Femur (tissue), 1 donor: ENCODE data around the gene HS3ST3A1.

Experiments
- DNase-seq: peaks from one replicate; pipeline ENCODE4 v3.0.0-alpha.2; 2017

The HS3ST3A1 gene

DNA sequence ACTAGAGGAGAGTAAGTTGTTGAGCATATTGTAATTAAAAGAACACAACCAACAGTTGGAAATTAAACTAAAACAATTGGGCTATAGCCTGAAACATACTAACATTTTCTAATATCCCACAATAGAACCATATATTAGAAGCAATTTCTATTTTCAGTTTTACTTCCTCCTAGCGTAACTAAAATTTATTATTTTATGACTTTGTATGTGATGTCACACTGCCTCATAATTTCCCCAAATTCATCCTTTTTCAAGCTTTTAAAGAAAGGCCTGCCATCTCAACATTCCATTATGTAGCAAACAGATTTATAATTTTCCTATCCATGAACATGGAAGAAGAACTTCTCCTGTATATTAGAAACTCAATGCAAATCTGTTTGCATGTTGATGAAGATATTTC is 110.2 kb downstream of the HS3ST3A1 start:
- no peak for DNase-seq

DNA sequence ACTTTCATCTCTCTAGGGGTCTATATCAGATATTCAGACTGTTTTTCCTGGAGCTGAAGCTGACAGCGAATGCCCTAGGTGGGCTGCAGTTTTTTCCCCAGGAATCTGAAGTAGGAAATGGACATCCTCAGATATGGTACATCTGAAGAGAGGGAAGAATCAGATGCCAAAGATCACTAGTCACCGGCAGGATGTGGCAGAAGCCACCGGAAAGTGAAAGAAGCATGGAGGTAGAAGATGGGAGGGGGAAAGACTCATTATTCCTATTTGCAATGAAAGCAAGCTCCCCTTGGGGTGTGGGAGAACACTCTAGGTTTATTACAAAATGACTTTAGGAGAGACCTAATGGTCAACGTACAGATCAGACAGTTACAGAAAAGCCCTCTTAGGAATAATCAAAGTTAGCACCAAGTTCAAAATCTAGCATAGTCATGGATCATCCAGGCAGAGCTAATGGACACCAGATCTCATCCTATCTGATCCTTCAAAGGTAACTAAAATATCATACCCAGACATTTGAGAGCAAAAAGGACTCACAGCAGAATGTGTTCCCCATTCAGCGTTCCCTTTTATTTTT is 110.7 kb downstream of the HS3ST3A1 start:
- DNase-seq = no peak

DNA sequence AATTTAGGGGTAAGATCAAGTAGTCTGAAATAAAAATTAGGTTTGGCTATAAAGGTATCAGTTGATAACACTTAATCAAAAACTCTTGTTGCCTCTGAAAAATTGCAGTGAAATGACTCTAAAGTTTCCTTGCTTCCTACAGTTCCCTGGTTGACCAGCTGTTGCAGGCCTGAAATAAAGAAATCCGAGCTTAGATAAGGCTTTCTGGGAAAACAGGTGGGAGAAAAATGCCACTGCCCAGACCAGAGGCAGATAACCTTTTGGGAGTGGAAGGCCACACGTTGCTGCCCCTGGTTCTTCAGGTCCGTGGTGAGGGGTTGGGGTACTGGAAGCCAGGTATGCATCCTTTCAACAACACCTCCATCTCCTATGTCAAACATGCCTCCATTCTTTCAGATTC is 111.3 kb downstream of the HS3ST3A1 start:
- DNase-seq = no peak

DNA sequence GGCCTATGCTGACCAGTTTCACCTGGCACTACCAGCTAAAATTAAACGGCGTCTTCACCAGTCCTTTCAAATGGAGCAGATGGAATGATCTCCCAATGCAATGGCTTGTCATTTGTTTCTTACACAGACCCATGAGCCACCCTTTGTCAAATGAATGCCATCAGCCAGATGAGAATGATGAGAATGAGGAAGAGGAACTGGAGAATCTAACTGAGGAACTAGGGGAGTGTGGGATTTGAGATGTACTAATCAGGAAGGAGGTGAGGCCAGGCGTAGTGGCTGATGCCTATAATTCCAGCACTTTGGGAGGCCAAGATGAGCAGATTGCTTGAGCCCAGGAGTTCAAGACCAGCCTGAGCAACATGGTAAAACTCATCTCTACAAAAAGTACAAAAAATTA is 116.4 kb downstream of the HS3ST3A1 start:
- DNase-seq = no peak

DNA sequence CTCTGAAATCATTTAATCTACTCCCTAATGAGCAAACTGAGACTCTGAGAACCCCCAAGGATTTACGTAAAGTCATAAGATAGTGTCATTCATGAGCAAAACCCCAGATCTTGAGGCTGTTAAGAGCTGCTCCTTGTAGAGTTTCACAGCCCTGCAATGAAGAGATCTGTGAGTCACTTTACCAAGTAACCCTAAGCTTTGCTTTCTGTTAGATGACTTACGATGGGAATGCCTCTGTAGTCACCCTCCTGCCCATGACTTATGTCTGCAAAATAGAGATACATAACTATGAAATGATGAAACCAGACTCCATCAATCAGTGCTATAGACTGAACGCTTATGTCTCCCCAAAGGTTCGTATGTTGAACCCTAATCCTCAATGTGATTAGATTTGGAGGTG is 117.7 kb downstream of the HS3ST3A1 start:
- no peak for DNase-seq

DNA sequence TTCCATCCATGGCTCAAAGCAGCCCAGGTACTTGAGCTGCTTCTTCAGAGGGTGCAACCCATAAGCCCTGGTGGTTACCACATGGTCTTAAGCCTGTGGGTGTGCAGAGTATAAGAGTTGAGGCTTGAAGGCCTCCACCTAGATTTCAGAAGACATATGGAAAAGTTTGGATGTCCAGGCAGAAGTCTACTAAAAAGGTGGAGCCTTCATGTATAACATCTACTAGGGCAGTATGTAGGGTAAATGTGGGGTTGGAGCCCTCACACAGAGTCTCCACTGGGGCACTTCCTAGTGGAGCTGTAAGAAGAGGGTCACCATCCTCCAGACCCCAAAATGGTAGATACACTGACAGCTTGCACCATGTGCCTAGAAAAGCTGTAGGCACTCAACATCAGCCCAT is 120.9 kb downstream of the HS3ST3A1 start:
- DNase-seq = no peak

DNA sequence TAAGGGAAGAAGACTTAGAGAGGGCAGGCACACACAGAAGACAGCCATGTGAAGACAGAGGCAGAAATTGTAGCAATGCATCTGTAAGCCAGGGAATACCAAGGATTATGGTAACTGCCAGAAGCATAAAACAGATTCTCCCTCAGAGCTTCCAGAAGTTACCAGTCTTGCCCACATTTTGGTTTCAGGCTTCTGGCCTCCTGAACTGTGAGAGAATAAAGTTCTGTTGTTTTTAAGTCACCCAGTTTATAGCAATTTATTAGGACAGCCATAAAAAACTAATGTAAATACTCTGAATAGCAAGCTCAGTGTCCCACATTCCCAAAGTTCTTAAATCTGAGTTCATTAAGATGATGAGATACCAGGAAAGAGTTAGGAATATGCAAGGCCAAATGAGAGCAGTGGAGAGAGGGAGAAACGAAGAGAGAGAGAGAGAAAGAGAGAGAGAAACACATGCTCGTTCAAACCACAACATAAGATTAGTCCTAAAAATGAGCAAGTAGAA is 123.4 kb downstream of the HS3ST3A1 start:
- no peak for DNase-seq

DNA sequence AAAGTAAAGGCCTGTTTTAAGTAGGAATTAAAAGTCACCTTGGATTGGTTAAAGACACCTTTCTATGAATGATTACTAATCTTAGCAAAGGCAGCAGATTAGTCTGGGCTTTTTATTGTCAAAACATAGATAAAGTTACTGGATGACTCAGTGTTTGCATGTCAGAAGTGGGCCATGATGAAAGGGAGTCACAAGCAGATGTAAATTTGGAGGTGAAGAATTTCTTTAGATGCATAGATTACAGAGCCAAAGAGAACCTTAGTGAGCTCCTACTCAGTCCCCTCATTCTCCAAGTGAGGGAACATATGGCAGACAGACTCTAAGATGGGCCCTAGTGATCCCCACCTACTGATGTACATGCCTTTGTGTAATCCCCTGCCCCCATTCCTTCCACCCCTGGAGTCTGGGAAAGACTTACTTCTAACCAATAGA is 124.5 kb downstream of the HS3ST3A1 start:
- no peak for DNase-seq

DNA sequence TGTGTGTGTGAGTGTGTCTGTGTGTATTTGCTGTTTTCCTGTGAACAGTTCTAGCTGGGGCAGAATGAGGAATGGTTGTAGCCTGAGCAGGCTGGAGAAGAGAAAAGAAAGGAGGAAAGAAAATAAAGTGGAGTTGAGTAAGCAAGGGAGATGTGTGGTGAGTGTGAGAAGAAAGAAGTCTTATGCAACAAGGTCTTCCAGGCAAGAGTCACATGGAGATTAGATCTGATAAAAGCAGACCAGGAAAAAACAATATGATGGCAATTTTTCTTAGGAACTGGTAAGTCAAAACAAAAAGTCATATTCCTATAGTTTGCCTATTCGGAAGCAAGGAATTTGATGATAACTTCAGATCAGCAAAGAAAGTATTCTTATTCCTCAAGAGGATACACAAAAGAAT is 125.0 kb downstream of the HS3ST3A1 start:
- no peak for DNase-seq

DNA sequence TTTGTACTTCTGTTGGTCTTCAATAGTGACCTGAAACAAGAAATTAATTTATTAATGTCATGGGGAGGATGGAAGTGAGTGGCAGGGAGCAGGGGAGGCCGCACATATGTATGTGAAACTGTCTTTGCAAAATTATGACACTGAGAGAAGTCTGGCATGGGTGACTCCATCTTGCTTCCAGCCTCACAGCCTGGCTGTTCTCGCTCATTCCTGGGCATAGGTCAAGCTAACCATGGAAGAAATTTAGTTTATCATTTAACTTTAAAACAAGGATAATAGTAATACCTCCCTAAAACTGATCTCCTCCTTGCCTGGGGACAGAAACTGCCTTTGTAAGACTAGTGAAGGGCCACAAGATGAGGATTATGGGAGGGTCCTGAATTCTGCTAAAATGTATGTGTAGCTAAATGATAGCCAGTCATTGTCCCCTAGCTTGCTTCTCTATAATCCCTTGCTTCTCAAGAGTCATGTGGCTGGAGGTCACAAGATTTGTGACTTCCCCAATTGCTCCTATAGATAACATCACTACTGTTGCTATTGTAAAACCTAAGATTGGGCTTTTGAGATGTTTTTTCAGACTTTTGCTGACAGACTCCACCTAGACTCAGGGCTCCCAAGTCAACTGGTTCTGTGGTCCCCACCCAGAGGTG is 126.0 kb downstream of the HS3ST3A1 start:
- no peak for DNase-seq

DNA sequence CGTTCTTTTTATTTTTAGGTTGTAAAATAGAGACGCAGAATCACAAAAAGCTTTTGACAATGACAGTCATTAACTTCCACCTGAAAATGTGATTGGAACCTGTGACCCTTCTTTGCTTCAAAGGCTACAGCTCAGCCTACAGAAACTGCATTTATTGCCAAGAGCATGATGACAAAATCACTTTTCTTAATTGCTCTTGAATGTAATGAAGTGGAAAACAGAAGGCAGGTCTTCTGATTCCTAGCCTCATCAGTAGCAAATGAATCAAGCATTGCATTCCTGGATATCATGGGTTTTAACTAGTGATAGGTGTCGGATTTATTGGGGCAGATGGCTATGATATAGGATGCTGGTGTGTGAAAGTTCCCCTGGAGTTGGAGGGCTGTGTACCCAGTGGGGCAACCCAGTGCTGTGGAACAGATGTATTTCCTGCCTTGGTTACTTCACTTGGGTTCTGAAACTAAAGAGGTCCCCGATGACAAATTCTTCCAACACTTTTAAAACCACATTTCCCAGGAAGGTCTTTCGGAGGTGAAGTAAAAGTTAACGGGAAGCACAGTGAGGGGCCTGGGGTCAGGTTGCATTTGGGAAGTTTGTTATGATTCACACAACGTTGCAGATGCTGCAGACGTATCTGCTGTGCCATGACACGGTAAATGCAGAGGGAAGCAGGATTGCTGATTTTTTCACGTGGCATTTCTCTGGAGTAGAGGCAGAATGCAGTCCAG is 127.5 kb downstream of the HS3ST3A1 start:
- no peak for DNase-seq

DNA sequence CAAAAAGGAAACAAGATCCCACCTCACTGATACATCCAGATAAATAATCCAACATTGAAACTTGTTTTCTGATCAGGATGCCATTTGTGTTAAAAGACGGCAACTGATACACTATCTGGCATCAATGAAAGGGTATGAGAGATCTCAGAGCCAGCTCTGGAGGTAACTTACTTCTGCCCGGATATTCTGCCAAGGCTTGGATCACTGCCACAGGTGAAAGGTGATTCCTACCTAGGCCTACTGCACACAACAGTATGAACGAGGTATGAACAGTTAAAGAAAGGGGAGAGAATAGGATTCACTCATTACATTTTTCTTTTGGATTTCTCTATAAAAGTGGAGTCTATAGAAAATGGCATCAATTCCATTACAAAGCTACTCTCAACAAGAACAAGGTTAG is 136.1 kb downstream of the HS3ST3A1 start:
- DNase-seq = no peak

DNA sequence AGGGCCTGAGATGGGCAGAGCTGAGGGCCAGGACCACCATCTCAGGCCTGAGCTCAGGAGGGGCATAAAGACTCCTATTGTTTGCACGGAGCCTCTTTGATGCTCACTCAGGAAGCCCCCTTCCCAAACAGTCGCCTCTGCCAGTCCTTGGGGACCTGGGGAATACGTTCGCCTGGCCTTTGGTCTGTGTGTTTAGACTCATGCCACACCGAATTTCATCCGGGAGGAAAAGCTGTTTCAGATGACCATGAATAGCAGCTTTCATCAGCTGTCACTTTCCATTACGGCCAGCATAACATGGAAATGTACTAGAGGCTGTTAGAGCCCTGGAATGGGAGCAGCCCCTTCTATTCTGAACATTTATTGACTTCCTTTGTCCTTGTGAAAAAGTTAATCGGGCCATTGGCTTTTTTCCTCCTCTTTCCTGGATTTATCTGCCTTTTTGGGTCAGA is 139.0 kb downstream of the HS3ST3A1 start:
- no peak for DNase-seq

DNA sequence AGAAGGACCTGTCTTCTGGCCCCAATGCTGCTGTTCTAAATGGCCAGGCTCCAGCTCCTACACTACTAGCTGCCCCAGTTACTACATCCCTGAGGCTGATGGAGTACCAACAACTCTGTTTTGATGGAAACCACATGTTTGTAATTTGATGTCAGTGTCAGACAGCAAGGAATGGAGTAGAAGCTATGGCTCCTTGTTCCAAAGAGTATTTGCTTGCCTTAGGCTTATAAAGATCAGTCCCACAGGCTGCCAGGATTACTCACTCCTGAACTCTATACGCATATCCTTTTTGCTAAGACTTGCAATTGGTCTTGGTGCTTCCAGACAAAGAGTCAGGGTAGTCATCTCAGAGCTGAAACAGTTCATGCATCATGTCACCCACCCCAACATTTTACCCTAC is 139.6 kb downstream of the HS3ST3A1 start:
- DNase-seq = no peak

DNA sequence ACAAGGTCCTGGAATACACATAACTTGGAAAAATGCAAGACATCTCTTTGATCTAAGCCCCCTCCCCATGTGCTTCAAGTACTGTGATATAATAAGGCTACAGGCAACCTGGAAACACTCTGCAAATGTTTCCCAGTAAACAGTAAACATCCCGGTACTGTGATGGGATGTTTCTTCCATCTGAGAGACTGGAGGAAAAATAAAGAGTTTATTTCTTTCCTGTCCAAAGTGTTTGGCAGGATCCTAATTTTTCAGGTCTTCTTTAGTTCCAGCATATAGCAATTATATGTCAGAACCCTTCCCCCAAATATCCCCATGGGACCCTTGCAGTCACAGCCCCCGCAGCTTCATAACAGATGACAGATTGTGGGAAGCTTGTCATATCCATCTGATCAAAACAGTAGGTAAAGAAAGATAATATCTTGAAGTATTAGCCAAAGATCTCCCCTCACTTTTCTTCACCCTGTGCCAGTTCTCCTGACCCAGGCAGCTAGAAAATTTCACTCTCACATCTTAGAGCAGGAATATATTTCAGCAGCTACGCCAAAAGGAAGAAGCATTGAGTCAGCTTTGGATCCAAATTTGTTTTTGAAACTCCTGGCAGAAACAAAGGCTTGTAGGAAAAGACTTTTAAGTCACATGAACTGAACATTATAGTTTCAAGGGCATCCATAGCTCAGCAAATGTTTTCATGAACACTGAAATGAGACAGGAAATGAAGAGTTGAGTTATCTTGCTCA is 141.3 kb downstream of the HS3ST3A1 start:
- DNase-seq = no peak

DNA sequence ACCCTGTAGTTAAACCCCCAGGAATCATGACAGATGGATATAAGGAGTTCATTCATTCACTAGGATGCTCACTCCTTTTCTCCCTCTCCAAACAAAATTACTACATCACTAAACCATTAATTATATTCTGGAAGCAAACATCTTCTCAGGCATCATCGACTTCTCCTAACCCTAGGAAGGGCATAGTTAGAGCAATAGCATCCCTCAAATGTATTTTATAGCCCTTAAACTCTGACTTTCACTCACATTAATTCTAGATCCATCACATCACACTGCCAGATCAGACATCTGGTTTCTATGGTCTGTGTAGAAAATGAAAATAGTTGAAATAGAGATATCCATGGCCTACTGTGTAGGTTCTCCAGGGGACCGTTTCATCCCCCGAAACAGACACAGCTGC is 143.9 kb downstream of the HS3ST3A1 start:
- no peak for DNase-seq
